ENCODE results near the gene TSPAN11.
"Not testable (repeated sequence)": the region's sequence is repeated elsewhere in the genome, so short reads cannot be mapped to it uniquely, and the experiment has no call there.

TSPAN11 gene

GRCh38 chr12:31019976-31020375, 93.4 kb downstream of the TSPAN11 start:
- no peak for DNase-seq (ENCODE audit: low spot score)

- no peak for DNase-seq (ENCODE audit: low spot score)
These were observed 94.0 kb downstream of the TSPAN11 start for GRCh38 chr12:31020385-31021166.

- no peak for DNase-seq (ENCODE audit: low spot score)
These were observed 94.6 kb downstream of the TSPAN11 start for GRCh38 chr12:31021181-31021580.

- no peak for DNase-seq (ENCODE audit: low spot score)
These were observed 95.4 kb downstream of the TSPAN11 start for GRCh38 chr12:31021809-31022494.

DNA sequence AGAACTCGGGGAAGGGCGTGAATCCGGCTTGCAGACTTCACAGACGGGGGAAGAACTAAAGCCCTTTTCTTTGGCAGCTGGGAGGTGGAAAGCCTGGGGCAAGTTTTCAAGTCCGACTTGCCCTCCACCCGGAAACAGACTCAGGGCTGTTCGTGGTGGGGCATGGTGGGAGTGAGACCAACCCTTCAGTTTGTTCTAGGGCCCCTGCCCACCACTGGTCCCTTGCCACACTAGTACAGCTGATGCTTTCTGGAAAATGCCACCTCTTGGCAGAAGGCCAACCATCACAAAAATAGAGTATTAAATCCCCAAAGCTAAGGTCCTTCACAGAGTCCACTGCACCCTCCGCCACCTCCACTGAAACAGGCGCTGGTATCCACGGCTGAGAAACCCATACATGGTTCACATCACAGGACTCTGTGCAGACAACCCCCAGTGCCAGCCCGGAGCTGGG, 96.8 kb downstream of the TSPAN11 start:
- no peak for DNase-seq (ENCODE audit: low spot score)

GRCh38 chr12:31026202-31026601, 99.7 kb downstream of the TSPAN11 start:
- DNase-seq (ENCODE audit: low spot score), result no peak

DNA sequence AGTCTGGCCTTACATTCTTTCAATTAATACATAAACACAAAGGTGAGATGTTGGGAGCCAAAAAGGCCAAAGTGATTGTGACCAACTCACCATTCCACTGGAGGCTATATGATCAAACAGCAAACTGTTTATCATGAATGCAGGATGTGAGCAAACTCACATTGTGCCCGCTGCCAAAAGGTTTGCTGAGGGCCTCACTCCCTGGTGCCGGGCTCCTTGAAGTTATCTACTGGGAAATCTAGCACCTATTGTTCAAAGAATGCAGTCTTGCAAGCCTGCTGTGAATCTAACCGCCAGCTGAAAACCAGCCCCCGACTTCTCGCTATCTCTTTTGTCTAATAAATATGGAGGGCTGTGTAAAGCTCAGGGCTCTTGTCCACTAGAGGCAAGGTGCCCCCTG, 100.5 kb downstream of the TSPAN11 start:
- not testable (repeated sequence) for DNase-seq (ENCODE audit: low spot score)

DNA sequence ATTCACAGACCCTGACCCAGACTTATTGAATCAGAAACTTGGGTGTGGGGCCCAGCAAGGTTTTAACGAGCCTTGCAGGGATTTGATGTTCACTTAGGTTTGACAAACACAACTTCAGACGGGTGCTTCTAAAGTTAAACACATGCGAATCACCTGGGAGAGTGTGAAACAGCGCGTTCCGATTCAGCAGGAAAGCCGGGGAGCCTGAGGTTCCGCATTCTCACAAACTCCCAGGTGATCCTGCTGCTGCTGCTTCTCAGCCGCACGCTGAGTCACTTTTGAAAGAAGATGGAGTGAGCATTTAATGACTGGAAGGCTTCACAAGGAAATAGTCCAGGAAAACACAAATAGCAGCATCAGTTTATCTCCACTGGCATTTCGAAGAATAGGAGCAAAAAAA, 102.9 kb downstream of the TSPAN11 start:
- DNase-seq (ENCODE audit: low spot score), result no peak

DNA sequence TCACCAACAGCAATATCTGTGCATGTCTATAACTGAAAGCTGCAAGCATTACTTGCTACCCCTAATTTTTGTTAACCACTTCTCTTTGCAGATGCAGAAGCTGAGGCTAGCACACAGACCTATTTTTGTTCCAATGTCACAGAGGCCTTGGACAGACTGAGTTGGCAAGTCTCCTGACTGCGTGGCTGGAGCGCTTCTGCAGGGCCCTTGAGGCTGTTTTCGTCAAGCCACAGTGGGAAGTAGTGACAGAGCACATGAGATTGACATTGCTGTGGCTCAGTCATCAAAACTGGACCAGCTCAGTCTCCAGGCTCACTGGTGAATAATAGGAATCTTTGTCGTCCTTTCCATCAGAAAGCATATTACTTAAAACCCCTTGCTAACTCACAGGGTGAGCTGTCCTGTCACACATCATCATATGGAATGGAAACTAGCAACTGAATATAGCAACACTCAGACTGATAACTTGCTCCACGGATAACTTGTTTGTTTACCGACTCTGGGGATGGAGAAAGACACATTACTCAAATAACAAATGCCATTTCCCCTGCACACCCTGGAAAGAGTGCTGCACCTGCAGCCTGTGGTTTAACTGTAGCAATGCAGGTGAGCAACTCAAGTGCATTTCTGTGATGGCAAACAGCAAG, 103.5 kb downstream of the TSPAN11 start:
- DNase-seq (ENCODE audit: low spot score), result no peak

DNA sequence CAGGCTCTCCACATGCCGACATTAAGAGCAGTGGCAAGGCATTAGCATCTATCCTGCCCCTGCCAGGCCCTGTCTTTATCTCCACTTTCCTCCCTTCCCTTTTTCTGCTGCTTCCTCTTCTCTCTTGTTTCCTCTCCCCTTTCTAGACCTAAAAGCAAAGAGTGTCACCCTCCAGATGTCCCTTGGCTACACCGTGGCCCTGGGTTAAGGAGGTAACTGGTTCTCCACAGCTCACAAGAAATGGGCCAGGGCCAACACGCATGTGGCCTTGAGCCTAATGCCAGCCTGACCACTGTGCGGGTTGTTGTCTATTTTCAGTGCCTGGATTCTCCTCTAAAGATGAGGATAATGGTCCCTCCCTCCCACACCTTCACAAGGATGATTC, 105.4 kb downstream of the TSPAN11 start:
- no peak for DNase-seq (ENCODE audit: low spot score)

GRCh38 chr12:31033146-31033545, 106.6 kb downstream of the TSPAN11 start:
- DNase-seq (ENCODE audit: low spot score), result no peak

DNA sequence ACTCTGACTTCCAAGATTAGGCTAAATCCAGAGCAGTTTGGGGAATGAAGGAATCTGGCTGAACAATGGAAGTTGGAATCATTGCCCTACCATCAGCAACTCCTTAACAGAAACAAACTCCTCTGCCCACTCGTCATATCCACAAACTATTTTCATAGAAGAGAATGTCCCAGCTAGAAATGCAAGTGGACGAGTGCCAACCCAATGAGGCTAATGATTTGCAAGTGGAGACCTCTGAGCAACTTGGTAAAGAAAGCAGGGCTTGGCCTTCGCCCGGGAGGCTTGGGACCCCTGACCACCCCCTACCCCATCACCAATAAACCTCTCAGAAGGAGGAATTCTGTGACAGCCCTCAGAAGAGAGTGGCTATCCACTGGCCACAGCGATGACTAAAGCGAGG, 107.1 kb downstream of the TSPAN11 start:
- DNase-seq (ENCODE audit: low spot score), result no peak

- no peak for DNase-seq (ENCODE audit: low spot score)
These were observed 107.8 kb downstream of the TSPAN11 start for GRCh38 chr12:31034372-31034771.

- no peak for DNase-seq (ENCODE audit: low spot score)
These were observed 108.7 kb downstream of the TSPAN11 start for GRCh38 chr12:31035226-31035625.

GRCh38 chr12:31035967-31036665, 109.6 kb downstream of the TSPAN11 start:
- DNase-seq (ENCODE audit: low spot score), result no peak

DNA sequence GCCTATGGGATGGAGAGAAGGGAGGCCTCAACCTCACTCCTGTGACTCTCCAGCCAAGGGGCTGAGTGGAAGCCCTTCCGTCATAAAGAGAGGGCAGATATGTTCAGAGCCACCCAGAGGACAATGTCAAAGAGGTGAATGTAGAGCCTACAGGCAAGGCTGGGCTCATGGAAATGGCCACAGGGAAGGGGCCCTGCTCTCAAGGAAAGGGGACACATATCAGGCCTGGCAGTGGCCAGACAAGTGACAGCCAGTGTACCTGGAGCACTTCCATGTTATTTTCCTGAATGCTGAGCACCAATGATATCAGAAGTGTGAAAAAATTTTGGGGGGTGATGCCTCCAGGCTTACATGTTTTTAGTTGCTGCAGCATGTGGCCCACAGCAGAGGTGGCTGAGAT, 110.5 kb downstream of the TSPAN11 start:
- DNase-seq (ENCODE audit: low spot score), result no peak

DNA sequence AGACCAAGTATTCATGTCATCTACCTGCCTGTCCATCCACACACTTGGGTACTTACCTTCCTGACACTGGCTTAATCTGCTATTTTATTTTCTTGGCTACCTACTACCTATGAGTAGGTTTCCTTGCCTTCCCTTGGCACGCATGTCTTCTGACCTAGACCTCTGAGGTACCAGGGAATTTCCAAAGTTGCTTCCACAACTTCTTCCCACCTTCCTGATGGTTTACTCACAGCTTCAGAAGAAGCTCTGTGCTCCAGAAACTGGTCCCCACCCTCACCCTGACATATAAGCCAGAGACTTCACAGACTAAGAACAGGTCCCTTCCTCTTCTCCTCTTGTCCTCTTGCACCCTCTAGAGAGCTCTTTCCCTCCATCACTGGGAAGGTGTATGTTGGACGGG, 111.4 kb downstream of the TSPAN11 start:
- DNase-seq (ENCODE audit: low spot score), result no peak

DNA sequence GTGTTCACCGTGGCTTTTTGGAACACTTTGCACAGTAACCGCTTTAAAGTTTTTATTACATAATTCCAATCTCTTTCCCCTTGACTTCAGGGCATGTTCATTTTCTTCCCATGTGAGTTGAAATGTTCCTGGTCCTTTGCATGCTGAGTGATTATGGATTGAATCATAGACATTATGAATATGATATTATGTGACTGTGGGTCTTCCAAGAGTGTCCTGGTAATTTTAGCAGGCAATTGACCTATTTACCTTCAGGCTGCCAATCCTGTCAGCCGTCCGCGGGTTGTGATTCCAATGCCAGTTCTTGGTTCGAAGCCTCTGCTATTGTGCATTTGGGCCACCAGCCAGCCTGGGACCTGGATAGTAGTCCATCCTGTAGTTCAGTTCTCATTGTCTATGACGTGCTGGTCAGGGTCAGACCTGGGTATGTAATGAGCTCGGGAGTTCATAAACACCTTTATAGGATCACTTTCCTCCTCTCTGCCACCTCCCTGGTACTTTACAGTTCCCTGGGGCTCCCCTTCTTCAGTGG, 114.6 kb downstream of the TSPAN11 start:
- no peak for DNase-seq (ENCODE audit: low spot score)

Measured in RKO (cell line).